Endothelial cell (in vitro differentiated cells): Measurements from ENCODE around the gene HTR3D. TPM values are rescaled to one million over a fixed set of nuclear protein-coding genes. Genes with fewer than 3 reads are reported as not detected.
"Not testable (repeated sequence)": the region's sequence is repeated elsewhere in the genome, so short reads cannot be mapped to it uniquely, and the experiment has no call there.

ENCODE experiments used
- DNase-seq: peaks from one replicate; pipeline ENCODE4 v3.0.0; 2021; ENCODE audit warnings: low spot score
- H3K27ac Mint-ChIP-seq: one replicate; pipeline ENCODE4 v1.8.0; 2021; ENCODE audit warnings: mixed read lengths, inconsistent platforms; ENCODE audit not compliant: unreplicated experiment
- H3K27me3 Mint-ChIP-seq: one replicate; pipeline ENCODE4 v1.8.0; 2021; ENCODE audit warnings: mild to moderate bottlenecking, moderate library complexity, mixed read lengths, inconsistent platforms; ENCODE audit not compliant: unreplicated experiment
- H3K36me3 Mint-ChIP-seq: one replicate; pipeline ENCODE4 v1.8.0; 2021; ENCODE audit warnings: mild to moderate bottlenecking, low read depth, mixed read lengths, inconsistent platforms; ENCODE audit not compliant: unreplicated experiment
- H3K4me1 Mint-ChIP-seq: one replicate; pipeline ENCODE4 v1.8.0; 2021; ENCODE audit warnings: mild to moderate bottlenecking, mixed read lengths, inconsistent platforms; ENCODE audit not compliant: unreplicated experiment
- H3K4me3 Mint-ChIP-seq: one replicate; pipeline ENCODE4 v1.8.0; 2021; ENCODE audit warnings: mild to moderate bottlenecking, mixed read lengths, inconsistent platforms; ENCODE audit not compliant: unreplicated experiment
- H3K9me3 Mint-ChIP-seq: one replicate; pipeline ENCODE4 v1.8.0; 2021; ENCODE audit warnings: mixed read lengths, inconsistent platforms; ENCODE audit not compliant: unreplicated experiment
- CTCF ChIP-seq: fragments of 200-600 bp; sonication (generic); IDR thresholded peaks from one replicate; pipeline ENCODE4 v1.5.0; 2021; ENCODE audit warnings: antibody characterized with exemption; ENCODE audit not compliant: unreplicated experiment
- total RNA-seq: library from RNA; stranded (reverse); fragmentation: NEBNext Ultra II Directional; extraction: Animal tissue kit (Norgen Biotek cat#: 25700); gene quantifications from one replicate; pipeline ENCODE4 v1.2.1, GENCODE V29; 2021; ENCODE audit not compliant: unreplicated experiment

The HTR3D gene
- total RNA-seq, 1 donor from 2014 or later: not detected

GRCh38 chr3:184016811-184017671, 14.5 kb upstream of the HTR3D start:
- H3K4me3 Mint-ChIP-seq: peak overlapping the region; percentile 98
- peak; percentile 72 for DNase-seq
- no peak overlapping the region for H3K27ac Mint-ChIP-seq
- peaks cover 21% of the 10 kb centered on the region for H3K4me1 Mint-ChIP-seq
- peak; percentile 99 for TF ChIP-seq CTCF
- H3K9me3 Mint-ChIP-seq: no peaks in the 10 kb centered on the region
- peaks cover 9% of the 10 kb centered on the region for H3K27me3 Mint-ChIP-seq
- H3K36me3 Mint-ChIP-seq: peaks cover 9% of the 10 kb centered on the region

GRCh38 chr3:184017672-184018423, 13.7 kb upstream of the HTR3D start, which contains the start of gene ABCC5:
Gene ABCC5 (minus strand): TSS chr3:184017884. CDS start chr3:184014392, 3,492 bp downstream.
- H3K27ac Mint-ChIP-seq: peak within 1 kb of the TSS; percentile 83
- H3K4me3 Mint-ChIP-seq: peak within 1 kb of the TSS; percentile 98
- peak; percentile 60 for TF ChIP-seq CTCF
- H3K9me3 Mint-ChIP-seq: no peaks in the 10 kb centered on the region
- peak; percentile 86 for DNase-seq
- peaks cover 4% of the 10 kb centered on the region for H3K36me3 Mint-ChIP-seq
- H3K4me1 Mint-ChIP-seq: peaks cover 21% of the 10 kb centered on the region
- H3K27me3 Mint-ChIP-seq: peaks cover 9% of the 10 kb centered on the region

- Mint-ChIP-seq H3K27me3 (peaks cover 9% of the 10 kb centered on the region), H3K4me3 (peak overlapping the region; percentile 98), H3K4me1 (peaks cover 21% of the 10 kb centered on the region), H3K27ac (peak overlapping the region; percentile 83), H3K36me3 (peaks cover 4% of the 10 kb centered on the region), H3K9me3 (no peaks in the 10 kb centered on the region)
- TF ChIP-seq CTCF: no peak
- no peak for DNase-seq
Measured at GRCh38 chr3:184018424-184018973, 13.0 kb upstream of the HTR3D start.

- peaks cover 3% of the 10 kb centered on the region for H3K27me3 Mint-ChIP-seq
- no peaks in the 10 kb centered on the region for H3K9me3 Mint-ChIP-seq
- no peak for DNase-seq
- no peak overlapping the region for H3K4me3 Mint-ChIP-seq
- no peak overlapping the region for H3K27ac Mint-ChIP-seq
- peaks cover 6% of the 10 kb centered on the region for H3K4me1 Mint-ChIP-seq
- peaks cover 4% of the 10 kb centered on the region for H3K36me3 Mint-ChIP-seq
- TF ChIP-seq CTCF: no peak
Measured at GRCh38 chr3:184022323-184022722, 9.2 kb upstream of the HTR3D start.

GRCh38 chr3:184025256-184025655, 6.3 kb upstream of the HTR3D start:
- not testable (repeated sequence) for H3K4me3 Mint-ChIP-seq, DNase-seq, H3K9me3 Mint-ChIP-seq, H3K4me1 Mint-ChIP-seq, H3K36me3 Mint-ChIP-seq, H3K27me3 Mint-ChIP-seq, H3K27ac Mint-ChIP-seq

GRCh38 chr3:184028275-184028890, 3.2 kb upstream of the HTR3D start:
- not testable (repeated sequence) for H3K9me3 Mint-ChIP-seq, H3K27ac Mint-ChIP-seq, H3K27me3 Mint-ChIP-seq, H3K36me3 Mint-ChIP-seq, H3K4me3 Mint-ChIP-seq, H3K4me1 Mint-ChIP-seq, DNase-seq
